OCI-LY1 (cell line): ENCODE measurements around the gene ABITRAM.
"Not testable (repeated sequence)": the region's sequence is repeated elsewhere in the genome, so short reads cannot be mapped to it uniquely, and the experiment has no call there.

Experiments used
- CTCF ChIP-seq: fragments of 200-600 bp; sonication (generic), shearing (Covaris generic); IDR thresholded peaks from 2 replicates; pipeline ENCODE4 v1.5.1; 2017; ENCODE audit warnings: mild to moderate bottlenecking, antibody characterized with exemption, low read length, moderate library complexity, mixed read lengths
- EZH2 ChIP-seq: fragments of 200-600 bp; sonication (generic), shearing (Covaris generic); IDR thresholded peaks from 2 replicates; pipeline ENCODE4 v1.8.0; 2017; ENCODE audit warnings: borderline replicate concordance, mixed run types, mild to moderate bottlenecking, antibody characterized with exemption, low read length, moderate library complexity, mixed read lengths

DNA sequence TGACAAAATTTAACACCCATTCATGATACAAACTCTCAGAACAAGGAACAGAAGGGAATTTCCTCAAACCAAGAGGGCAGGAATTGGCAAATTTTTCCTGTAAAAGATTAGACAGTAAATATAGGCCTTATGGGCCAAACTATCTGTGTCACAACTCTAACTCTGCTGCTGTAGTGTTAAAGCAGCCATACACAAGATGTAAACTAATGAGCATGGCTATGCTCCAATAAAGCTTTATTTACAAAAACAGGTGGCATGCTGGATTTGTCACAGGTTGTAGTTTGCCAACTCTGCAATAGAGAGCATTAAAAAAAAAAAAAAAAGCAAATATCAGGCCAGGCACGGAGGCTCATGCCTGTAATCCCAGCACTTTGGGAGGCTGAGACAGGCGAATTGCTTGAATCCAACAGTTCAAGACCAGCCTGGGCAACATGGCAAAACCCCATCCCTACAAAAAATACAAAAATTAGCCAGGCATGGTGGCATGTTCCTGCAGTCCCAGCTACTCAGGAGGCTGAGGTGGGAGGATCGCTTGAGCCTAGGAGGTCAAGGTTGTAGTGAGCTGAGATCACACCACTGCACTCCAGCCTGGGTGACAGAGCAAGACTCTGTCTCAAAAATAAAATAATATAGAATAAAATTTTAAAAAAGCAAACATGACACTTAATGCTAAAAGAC lies 47.5 kb upstream of the ABITRAM start:
- not testable (repeated sequence) for TF ChIP-seq CTCF, EZH2
